PFSK-1 (cell line): ENCODE data around the gene NEIL1.

ENCODE experiments used
- FOXP2 ChIP-seq: optimal IDR thresholded peaks from 2 replicates; pipeline ENCODE3; 2011; ENCODE audit warnings: borderline replicate concordance, control low read depth, inconsistent platforms; ENCODE audit not compliant: insufficient read depth; ENCODE audit errors: extremely low read length, extremely low read depth
- POLR2AphosphoS5 ChIP-seq: IDR thresholded peaks from 2 replicates; pipeline ENCODE4 v1.6.1; 2012; ENCODE audit warnings: low read depth, mild to moderate bottlenecking, control low read depth, low read length, moderate library complexity
- REST ChIP-seq, 2 experiments: IDR thresholded peaks; 2 replicates each; pipeline versions ENCODE4 v1.6.1 to v1.8.0; 2011 to 2012; ENCODE audit warnings: low read depth in 2 of 2, low read length in 2 of 2, control low read depth in 1 of 2, inconsistent platforms in 1 of 2, mild to moderate bottlenecking in 1 of 2, moderate library complexity in 1 of 2; ENCODE audit not compliant: insufficient read depth in 1 of 2
- SIN3A ChIP-seq: IDR thresholded peaks from 2 replicates; pipeline ENCODE4 v1.6.1; 2012; ENCODE audit warnings: mild to moderate bottlenecking, low read length, moderate library complexity, borderline replicate concordance; ENCODE audit not compliant: insufficient read depth
- TAF1 ChIP-seq: IDR thresholded peaks from 2 replicates; pipeline ENCODE4 v1.6.1; 2012; ENCODE audit warnings: low read length, control low read depth, borderline replicate concordance; ENCODE audit not compliant: insufficient read depth

- TF ChIP-seq SIN3A (no peak), POLR2AphosphoS5 (no peak), TAF1 (no peak), REST (IDR thresholded peaks at IDR 0.05; ENCODE audit: insufficient read depth in 1 of 2, low read depth in 2 of 2, low read length in 2 of 2) (no peak), FOXP2 (peak; percentile 27)
These were observed 589 bp downstream of the NEIL1 start for GRCh38 chr15:75347222-75348033.
